Measurements from ENCODE around the gene GLYR1. TPM values are rescaled to one million over a fixed set of nuclear protein-coding genes. Genes with fewer than 3 reads are reported as not detected.
A peak's percentile ranks its signal among the peaks of the same experiment; 100 is the strongest.

The GLYR1 gene
- total and polyA plus RNA-seq, 9 of the 15 experiments (the other 6 are each of a cell fraction or from before 2014, with no cell fraction given) = 6.7 to 99.2 (median 60.2) TPM

DNA sequence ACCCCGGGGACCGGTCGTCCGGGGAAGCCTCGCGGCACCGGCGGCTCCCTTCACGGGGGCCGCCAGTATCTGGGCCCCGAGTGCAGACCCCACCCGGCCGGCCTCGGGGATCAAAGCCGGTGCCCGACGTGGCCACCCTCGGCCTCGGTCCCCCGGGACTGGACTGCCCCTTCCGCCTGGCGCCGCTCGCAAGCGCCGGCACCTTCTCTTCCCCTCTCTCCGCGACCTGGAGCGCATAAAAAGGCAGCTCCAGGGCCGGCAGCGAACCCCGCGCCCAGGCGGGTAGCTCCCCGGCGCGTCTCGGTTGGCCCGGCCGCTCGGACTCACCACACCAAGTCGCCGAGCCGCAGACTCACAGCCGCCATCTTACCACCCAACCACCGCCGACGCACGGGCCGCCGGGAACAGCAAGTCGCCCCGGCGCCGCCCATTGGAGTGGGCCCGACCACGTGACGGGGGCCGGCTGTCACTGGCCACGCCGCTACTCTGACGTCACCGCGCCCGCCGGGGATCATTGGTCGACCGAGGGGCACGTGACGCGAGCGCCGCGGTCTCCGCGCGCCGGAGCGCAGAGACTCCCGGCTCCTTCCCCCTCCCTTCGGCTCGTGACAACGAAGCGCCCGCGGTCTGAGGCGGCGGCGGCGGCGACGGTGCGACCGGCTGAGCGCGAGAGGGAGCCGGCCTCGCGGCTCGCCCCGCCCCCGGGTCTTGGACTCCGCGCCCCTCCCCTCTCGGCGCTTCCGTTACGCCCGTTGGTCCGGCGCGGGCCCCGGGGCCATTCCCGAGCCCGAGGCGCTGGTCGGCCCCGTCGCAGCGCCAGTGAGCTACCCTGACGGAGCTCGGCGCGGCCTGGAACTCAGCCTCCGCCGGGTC lies at the start of gene GLYR1, which contains the start of gene UBN1 (continued):
- TF ChIP-seq, protein P1, sequence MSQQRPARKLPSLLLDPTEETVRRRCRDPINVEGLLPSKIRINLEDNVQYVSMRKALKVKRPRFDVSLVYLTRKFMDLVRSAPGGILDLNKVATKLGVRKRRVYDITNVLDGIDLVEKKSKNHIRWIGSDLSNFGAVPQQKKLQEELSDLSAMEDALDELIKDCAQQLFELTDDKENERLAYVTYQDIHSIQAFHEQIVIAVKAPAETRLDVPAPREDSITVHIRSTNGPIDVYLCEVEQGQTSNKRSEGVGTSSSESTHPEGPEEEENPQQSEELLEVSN (IDR thresholded peaks at IDR 0.05; ENCODE audit: borderline replicate concordance in 1 of 2, extremely low read depth in 1 of 2, insufficient read depth in 1 of 2, insufficient read length in 1 of 2, low read depth in 1 of 2, low read length in 1 of 2, poor library complexity in 1 of 2, severe bottlenecking in 1 of 2) = peak; percentile 66 to 81
- TF ChIP-seq ZBTB17 (CRISPR knock-in tag; IDR thresholded peaks at IDR 0.05) (no peak; the same call in 1 of the 2 replicates), CBFB (CRISPR knock-in tag; IDR thresholded peaks at IDR 0.05) (no peak), MCM7 (IDR thresholded peaks at IDR 0.05) (no peak), FOXA3 (CRISPR knock-in tag; conservative IDR thresholded peaks at IDR 0.05 in 1 of 2, IDR thresholded peaks at IDR 0.05 in 1 of 2) (no peak), DPF2 (IDR thresholded peaks at IDR 0.05) (no peak), GATA2 (CRISPR knock-in tag; IDR thresholded peaks at IDR 0.05) (no peak), HNRNPUL1 (IDR thresholded peaks at IDR 0.05; ENCODE audit: low read length) (no peak), SMAD2 (IDR thresholded peaks at IDR 0.05; ENCODE audit: low read depth, low read length) (no peak), ZNF76 (CRISPR knock-in tag; IDR thresholded peaks at IDR 0.05; ENCODE audit: borderline replicate concordance) (no peak), KLF10 (CRISPR knock-in tag; IDR thresholded peaks at IDR 0.05) (no peak), CXXC5 (CRISPR knock-in tag; IDR thresholded peaks at IDR 0.05) (peak; percentile 94), ELF4 (CRISPR knock-in tag; IDR thresholded peaks at IDR 0.05) (peak; percentile 45; the same call in 1 of the 2 replicates), POLR3A (IDR thresholded peaks at IDR 0.05; ENCODE audit: borderline replicate concordance, extremely low read depth, insufficient read depth, insufficient read length) (no peak), PHTF2 (CRISPR knock-in tag; IDR thresholded peaks at IDR 0.05) (no peak)
- TF ChIP-seq, protein P2, sequence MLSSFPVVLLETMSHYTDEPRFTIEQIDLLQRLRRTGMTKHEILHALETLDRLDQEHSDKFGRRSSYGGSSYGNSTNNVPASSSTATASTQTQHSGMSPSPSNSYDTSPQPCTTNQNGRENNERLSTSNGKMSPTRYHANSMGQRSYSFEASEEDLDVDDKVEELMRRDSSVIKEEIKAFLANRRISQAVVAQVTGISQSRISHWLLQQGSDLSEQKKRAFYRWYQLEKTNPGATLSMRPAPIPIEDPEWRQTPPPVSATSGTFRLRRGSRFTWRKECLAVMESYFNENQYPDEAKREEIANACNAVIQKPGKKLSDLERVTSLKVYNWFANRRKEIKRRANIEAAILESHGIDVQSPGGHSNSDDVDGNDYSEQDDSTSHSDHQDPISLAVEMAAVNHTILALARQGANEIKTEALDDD (IDR thresholded peaks at IDR 0.05) = no peak
- TF ChIP-seq, protein P3, sequence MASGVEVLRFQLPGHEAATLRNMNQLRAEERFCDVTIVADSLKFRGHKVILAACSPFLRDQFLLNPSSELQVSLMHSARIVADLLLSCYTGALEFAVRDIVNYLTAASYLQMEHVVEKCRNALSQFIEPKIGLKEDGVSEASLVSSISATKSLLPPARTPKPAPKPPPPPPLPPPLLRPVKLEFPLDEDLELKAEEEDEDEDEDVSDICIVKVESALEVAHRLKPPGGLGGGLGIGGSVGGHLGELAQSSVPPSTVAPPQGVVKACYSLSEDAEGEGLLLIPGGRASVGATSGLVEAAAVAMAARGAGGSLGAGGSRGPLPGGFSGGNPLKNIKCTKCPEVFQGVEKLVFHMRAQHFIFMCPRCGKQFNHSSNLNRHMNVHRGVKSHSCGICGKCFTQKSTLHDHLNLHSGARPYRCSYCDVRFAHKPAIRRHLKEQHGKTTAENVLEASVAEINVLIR (CRISPR knock-in tag; IDR thresholded peaks at IDR 0.05) = peak; percentile 91
- TF ChIP-seq, protein P4, sequence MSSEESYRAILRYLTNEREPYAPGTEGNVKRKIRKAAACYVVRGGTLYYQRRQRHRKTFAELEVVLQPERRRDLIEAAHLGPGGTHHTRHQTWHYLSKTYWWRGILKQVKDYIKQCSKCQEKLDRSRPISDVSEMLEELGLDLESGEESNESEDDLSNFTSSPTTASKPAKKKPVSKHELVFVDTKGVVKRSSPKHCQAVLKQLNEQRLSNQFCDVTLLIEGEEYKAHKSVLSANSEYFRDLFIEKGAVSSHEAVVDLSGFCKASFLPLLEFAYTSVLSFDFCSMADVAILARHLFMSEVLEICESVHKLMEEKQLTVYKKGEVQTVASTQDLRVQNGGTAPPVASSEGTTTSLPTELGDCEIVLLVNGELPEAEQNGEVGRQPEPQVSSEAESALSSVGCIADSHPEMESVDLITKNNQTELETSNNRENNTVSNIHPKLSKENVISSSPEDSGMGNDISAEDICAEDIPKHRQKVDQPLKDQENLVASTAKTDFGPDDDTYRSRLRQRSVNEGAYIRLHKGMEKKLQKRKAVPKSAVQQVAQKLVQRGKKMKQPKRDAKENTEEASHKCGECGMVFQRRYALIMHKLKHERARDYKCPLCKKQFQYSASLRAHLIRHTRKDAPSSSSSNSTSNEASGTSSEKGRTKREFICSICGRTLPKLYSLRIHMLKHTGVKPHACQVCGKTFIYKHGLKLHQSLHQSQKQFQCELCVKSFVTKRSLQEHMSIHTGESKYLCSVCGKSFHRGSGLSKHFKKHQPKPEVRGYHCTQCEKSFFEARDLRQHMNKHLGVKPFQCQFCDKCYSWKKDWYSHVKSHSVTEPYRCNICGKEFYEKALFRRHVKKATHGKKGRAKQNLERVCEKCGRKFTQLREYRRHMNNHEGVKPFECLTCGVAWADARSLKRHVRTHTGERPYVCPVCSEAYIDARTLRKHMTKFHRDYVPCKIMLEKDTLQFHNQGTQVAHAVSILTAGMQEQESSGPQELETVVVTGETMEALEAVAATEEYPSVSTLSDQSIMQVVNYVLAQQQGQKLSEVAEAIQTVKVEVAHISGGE (CRISPR knock-in tag; IDR thresholded peaks at IDR 0.05) = no peak

Data from K562 (cell line).